NCI-H524 treated with DMSO at 0.1 percent for 48 hours (cell line): Measurements from ENCODE around the gene BLMH.
"Not testable (repeated sequence)": the region's sequence is repeated elsewhere in the genome, so short reads cannot be mapped to it uniquely, and the experiment has no call there.

Experiments used
- DNase-seq: peaks from one replicate; lab custom pipeline; 2025; lab: John Stamatoyannopoulos, UW

The BLMH gene

DNA sequence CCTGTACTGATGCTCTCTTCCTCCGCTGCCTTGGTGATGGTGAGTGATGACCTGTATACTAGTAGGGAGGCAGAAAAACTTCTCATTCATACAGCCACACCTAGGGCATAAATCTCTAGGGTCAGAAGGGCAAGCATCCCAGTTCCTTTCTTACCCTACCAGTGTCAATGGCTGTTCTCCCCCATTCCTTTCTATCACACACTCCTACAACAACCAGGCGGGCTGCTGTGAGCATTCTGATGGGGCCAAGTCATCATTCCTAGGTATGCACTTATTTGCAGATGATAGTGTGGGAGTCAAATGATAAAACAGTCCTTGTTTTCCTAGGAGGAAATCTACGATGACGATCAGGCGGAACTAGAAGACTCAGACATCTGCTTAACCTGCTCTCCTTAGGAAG is 42.3 kb downstream of the BLMH start:
- DNase-seq, result no peak

DNA sequence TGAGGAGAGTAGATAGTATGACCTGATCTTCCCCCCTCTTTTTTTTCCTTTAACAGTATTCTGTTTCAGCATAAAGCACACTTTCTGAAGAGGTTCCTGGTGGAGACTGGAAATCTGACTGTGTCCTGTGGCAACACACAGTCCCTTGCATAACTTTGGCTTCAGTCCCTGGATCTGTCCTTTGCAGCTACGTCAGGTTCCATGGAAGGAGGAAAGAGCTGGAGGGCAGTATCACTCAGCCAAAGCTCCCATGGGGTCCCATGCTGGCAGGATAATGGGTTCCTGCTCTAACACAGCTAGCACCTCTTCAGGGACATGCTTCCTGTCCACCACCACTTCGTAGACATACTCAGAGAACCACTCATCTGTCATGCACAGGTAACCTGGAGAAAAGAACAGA is 43.0 kb downstream of the BLMH start:
- DNase-seq, result no peak

DNA sequence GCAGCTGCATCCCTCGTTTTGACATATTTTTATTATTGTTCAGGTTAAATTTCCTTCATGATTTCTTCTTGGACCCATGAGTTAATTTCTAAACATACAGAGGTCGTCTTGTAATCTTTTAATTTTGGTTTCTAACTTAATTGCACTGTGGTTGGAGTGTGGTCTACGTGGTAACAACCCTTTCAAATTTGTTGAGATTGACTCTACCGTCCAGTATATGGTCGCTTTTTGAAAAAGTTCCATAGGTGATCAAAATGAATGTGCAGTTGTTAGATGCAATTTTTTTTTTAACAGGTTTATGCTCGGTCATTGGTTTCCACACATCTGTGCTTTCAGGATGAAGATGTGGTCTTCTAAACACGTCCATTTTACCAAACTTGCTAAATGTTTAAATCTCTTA is 45.3 kb downstream of the BLMH start:
- no peak for DNase-seq

DNA sequence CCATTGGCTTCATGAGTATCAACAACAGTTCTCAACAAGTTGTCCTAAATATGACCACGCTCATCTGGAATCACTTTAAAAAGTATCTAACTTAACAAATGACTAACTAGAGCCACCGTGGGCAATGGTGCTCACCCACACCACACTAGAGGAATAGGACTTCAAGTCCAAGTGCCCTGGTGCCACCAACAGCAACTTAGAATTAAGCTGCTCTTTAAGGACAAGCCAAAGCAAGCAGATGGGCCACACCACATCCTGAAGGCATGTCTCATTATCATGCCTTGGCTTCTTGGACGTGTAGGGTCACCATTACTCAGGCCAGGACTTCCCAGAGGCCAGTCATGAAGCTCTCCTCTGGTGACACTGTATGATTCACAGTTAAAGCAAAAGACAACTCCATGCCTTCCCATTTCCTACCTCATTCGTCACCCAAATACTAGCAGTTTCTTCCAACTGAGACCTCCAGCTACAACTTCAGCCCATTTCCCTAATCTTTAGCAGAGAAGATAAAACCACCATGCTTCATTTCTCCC is 46.8 kb downstream of the BLMH start:
- DNase-seq, result no peak

DNA sequence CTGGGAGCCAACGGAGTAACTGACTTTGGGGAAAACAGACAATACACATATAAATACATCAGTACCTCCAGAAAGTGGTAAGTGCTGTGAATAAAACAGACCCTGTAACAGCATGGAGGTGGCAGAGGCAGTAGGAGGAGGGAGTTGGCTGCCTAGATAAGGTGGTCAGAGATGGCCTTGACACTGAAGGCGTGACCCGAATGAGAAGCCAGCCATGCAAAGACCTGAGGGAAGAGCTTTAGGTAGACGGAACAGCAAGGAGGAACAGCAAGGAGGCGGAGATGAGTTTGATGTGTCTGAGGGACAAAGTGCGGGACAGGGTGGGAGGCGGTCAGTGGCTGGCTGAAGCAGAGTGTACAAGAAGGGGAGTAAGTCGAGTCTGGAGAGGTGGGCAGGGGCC is 48.2 kb downstream of the BLMH start:
- DNase-seq, result no peak

DNA sequence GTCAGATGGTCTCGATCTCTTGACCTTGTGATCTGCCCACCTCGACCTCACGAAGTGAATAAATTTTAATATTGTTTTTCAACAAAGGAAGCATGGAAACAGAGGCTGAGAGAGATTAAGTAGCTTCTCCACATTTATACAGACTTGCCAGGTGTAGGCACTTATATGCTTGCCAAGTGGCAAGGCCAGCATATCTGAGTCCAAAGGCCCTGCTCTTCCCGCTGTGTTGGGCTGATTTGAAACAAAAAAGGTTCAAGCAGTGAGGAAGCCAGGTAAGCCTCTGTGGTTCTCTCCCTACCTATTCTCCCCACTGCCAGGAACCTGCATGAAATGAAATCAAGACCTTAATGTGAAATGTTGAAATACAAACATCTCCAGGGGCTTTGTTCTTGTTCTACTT is 48.7 kb downstream of the BLMH start:
- no peak for DNase-seq

DNA sequence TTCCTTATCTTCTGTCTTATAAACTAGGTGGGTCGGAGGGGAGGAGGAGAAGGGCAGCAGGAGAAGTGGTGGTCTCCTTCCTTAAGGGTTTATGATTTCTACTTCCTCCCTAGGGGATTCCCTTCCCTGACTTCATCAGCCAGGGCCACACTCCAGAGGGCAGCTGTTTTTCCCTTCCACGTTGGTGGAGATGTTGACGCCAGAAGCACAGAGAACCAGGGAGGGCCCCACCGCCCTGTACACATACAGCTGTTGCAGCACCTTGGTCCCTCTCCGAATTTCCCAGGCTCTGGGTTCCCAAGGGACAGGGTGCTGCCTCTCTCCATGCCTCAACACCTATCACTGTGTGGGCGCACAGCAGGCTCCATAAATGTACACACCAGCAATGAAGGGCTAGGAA is 50.7 kb downstream of the BLMH start:
- DNase-seq, result no peak

DNA sequence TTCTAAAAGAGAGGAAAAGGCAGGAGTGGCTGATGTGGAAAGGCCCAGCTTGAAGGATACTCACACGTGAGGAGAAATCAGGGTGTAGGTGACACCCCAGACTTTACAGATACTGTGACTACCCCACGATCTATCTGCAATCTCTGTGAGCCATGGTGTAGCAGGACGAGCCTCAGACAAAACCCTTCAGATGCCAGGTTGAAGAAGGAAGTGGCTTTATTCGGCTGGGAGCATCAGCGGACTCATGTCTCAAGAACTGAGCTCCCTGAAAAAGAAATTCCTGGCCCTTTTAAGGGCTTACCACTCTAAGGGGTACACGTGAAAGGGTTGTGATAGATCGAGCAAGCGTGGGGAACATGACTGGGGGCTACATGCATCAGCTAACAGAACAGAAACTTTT is 51.6 kb downstream of the BLMH start:
- DNase-seq, result no peak

DNA sequence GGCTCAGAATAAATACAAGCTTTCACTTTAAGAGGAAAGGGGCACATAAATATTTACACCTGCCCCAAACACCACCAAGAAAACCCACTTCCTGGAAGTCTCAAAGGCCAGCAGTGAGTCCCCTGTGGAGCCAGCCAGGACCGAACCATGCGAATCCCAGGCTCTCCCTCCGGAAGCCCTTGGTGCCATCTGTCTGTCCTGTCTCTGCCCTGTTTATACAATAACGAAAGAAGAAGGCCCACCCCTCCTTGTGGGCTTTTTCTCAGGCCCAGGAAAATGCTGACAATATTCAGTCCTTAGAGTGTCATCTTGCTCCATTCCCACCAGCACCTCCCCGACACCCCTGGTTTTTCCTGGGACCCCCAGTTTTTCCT is 52.7 kb downstream of the BLMH start:
- no peak for DNase-seq

DNA sequence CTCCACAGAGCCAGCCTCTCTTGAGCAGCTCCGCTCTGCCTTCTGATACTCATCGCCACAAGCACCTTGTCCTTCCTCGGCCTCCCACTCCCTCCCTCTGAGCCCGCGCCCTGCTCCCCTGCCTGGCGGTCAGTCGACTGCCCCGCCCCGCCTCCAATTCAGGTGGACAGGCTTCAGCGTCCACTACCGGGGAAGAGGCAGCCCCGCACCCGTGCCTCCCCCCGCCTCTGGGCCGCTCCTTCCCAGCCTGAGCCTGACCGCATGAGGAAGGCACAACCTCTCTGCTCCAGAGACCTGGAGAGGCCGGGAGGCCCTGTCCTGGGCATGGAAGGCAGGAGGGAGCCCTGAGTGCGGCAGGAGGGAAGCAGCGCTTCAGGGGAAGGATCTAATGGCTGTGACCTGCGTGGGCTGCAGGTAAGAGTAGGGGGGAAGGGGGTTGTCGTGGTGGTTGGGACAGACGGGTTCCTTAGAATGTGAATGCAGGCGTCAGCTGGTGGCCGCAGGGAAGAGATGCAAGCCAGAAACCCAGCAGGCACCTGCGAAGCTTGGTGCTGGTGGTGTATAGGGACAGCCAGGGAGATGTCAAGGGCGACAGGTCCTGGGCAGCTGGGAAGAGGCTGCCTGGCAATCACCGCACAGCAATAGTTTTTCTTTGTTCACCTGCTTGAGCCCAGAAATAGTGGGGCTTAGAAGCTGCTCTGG is 53.2 kb downstream of the BLMH start:
- no peak for DNase-seq

DNA sequence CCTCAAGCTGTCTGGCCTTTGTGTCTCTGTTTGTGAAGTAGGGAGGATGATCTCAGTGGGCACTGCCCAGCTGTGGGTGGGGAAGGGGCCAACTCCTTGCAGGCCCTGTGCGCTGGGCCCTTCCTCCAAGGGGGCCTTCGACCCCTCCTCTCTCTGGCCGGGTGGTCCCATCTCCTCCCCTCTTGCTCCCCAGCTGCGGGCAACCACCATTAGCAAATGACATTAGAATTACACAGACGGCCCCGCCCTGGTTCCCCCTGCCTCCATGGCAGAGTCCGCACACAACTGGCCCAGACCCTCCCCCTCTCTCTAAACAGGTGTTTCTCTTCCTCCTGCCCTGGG is 53.8 kb downstream of the BLMH start:
- DNase-seq, result no peak

DNA sequence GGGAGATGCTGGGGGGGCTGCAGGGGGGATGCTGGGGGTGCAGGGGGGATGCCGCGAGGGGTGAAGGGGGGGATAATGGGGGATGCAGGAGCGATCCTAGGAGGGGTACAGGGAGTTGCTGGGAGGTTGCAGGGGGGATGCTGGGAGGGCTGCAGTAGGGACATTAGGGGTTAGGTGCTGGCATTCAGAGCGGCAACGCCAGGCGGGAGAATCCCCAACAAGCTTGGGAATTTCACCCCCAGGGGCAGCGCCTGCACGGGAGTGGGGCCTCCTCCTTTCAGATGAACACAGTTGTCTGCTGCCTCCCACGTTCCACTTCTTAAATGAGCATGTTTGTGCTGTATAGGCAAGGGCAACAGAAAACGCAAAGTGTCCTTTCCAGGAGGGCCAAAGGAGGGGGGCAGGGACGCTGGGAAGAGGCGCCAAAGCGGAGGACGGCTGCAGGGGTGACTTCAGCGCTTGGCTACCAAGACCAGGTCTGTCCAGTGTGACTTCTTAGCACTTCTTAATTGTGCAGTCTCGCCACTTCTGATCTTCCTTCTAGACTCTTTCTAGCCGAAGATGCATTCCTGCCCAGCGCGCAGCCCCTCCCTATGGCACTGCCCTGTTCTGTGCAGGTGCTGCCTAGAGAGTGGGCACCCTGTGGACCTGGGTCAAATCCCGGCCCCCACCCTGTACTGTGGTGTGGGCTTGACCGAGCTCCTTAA is 54.3 kb downstream of the BLMH start:
- no peak for DNase-seq

DNA sequence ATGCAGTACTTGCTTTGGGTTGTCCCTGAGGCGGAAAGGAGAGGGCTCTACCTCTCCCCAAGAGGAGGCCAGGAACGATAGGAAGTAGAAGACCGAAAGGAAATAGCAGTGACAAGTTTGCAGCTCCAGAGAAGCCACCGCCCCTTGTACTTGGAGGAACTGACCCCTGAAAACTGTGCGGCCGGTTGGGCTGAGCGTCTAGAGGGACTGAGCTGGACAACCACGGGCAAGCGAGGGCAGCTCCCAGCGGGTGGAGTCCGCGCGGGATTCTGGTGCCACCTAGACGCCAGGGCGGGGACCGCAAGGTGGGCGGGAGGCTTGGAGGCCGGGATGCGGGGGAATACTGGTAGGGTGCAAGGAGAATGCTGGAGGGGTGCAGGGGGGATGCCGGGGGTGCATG is 55.0 kb downstream of the BLMH start:
- DNase-seq, result no peak

DNA sequence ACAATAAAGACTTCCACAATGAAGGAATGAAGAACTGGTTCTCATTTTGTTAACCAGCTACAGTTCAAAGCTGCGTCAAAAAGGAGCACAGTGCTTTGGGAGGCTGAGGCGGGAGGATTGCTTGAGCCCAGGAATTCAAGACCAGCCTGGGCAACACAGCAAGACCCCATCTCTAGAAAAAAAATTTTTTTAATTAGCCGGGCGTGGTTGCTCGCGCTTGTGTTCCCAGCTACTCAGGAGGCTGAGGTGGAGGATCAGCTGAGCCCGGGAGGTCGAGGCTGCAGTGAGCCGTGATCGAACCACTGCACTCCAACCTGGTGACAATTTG is 55.5 kb downstream of the BLMH start:
- no peak for DNase-seq

DNA sequence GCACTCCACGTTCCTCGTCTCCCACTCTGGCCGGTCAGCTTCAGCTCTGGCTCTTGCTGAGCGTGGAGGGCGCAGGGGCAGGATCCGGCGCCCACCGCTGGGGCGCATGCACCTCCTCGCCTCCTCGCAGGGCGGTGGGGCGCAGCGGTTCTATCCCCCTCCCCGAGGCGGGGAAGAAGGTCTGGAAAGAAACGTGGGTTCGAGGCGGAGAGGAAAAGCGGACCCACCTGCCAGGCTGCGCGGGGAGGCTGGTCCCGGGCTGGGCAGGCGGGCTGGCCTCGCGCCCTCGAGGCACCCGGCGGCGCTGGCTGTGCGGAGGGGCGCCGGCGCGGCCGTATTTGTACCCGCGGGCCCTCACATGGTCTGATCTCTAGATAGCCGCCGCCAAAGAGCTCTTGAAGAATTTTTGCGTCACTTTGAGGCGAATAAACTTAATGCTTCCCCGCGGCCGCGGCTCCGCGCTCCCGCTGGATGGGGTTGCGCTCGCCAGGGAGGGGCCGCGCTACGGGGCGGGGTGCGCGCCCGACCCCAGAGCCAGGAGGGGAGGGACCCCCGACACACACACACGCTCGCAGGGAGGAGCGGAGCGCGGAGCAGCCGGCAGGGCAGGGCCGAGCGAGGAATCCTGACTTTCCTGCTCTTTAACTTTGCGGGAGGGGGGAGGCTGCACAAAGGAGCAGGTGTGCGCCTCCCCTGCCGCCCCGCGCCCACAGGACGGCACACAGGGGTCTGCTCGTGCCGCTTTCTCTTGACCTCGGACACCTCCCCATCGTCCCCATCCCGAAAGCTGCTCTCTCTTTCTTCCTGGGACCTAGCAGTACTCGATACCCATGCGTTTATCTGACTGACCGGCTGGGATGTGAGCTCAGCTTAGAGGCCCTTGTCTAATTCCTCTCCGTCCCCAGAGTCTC is 56.1 kb downstream of the BLMH start, which contains the start of gene SLC6A4:
SLC6A4 (minus strand) TSS at position 312 of the 911 bp plus-strand sequence. CDS start 13,739 bp downstream, outside the sequence.
- no peak for DNase-seq

DNA sequence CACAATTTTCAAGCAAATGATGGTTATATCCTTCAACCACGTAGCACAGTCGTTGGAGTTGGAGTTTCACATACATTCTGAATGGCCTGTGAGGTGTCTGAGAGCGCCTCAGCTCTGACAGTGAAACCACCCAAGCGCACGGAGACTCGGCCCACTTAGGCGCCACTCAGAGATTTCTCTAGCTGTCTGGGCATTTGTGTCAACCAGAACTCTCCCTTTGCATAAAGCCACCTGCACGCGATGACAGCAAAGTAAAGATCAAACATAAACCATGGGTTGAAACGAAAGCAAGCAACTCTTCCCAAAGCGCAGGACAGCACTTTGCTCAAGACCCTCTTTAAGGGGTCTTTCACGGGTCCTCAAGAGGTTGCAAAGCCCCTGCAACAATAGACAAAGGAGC is 56.8 kb downstream of the BLMH start:
- DNase-seq, result no peak

DNA sequence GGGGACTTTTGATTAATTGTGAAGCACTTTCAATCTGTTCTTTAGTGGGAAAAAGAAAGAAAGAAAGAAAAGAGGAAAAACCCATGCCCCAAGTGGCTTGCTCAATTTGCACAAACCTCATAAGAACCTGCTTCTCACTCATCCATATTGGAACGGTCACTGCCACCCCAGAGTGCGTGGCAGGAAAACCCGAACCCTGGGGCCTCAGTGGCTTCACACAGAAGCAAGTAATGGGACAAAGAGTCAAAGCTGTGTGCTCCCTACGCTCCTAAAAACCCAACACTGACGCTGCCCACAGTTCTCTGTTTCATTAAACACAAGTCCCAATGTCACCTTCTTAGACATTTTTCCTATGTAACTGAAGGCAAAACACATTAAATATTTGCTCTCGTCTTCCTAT is 57.4 kb downstream of the BLMH start:
- DNase-seq, result no peak

DNA sequence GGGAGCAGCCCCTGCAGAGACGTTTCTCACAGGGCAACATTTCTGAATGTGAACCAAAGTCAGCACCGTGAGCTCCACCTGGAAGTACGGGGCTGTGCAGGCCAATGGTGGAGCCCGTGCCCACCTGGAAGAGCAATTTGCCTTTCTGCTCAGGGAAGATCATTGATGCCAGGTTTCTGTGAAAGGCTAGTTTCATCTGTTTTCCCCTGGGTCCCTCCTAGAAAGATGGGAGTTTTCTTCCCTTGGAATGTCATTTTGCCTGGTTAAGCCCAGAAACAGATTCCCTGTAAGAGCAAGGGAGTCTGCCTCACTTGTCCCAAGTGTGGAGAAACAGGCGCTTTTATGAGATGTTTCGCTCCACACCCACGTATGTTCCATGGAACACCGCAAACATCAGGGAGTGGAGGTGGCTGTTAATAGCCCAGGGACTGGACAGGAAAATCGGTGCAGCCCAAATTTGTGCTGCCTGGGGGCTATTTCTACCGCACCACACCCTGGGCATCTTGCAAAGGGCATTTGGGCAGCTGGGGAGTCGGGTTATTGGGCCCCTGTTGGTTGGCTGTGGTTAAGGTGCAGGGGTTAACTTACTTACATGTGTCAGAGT is 58.8 kb downstream of the BLMH start:
- DNase-seq, result no peak

DNA sequence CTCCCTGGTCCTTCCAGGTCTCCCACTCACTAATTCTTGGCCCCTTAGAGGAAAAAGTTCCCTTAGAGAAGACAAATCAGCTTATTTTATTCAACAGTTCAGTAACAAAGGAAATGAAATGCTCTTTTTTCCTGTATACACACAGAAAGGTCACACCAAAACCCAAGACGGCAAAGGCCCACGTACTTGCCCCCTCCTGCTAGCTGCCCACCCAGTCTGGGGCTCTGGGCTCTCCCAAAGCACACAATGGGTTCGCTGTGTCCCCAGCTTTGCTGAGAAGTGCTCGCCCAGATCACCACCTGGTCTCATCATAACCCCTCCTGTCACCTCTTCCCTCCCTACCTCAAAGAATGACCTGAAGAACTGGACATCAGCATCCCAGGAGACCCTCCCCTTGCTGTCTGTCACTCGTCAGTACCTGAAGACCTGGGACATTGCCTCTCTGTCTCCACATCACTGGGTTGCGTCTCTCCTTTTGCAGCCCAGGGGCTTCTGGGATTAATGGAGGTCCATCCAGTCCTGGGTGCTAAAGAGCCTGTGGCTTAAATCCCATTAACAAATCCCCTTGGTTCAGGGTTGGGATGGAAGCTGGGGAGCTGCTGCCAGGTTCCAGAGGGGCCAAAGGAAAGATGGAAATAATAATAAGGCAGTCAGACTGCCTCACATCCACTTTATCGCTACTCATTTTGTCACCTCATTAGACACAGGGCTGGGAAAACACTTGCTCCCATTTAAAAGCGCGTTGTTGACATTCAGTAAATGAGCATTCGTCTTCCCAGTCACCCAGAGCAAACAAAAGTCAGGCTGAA is 59.5 kb downstream of the BLMH start:
- DNase-seq, result no peak

DNA sequence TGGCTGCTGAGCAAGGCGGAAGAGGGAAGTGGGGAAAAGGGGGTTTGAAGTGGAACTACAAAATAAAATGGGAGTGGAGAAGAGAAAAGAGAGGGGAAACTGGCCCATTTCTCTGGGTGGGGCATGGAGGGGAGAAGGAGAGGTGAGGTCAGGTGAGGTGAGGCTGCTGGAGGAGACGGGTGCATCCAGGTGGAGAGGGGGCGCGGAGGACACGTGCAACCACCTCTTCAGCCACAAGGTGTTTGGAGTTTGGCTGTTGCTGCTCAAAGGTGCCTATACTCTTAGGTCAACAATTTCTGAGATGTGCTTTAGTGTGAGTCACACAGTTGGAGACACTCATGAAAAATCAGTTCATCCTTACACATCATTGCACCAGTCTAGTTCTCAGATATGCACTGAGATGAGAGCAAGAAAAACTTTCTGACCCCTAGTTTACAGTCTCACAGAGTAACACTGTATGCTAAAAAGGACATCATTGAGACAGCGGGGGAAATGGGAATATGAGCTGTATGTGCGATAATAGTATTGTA is 61.1 kb downstream of the BLMH start:
- no peak for DNase-seq

DNA sequence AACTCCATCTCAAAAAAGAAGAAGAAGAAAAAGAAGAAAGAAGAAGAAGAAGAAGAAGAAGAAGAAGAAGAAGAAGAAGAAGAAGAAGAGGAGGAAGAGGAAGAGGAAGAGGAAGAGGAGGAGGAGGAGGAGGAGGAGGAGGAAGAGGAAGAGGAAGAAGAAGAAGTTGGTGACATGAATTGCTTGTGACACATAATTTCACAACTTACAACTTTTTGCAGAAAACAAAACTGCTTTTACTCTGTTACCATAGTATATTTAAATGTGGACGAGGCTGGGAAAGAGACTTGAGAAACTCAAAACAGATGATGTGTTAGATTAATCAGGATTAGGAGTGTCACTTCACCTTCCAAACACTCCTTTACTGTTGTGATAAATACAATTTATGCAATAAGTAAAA is 61.7 kb downstream of the BLMH start:
- DNase-seq, result not testable (repeated sequence)
